Measurements from ENCODE around the gene SLC25A11.

The SLC25A11 gene

DNA sequence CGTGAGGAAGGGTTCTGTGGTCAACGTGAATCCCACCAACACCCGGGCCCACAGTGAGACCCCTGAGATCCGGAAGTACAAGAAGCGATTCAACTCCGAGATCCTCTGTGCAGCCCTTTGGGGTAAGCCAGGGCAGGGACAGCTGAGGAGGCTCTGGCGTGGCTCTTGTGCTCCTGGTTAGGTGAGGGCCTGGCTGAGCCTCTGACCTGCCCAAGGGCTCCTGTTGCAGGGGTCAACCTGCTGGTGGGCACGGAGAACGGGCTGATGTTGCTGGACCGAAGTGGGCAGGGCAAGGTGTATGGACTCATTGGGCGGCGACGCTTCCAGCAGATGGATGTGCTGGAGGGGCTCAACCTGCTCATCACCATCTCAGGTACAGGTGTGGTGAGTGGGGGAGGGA, 44.7 kb downstream of the SLC25A11 start:
- DNase-seq = no peak

DNA sequence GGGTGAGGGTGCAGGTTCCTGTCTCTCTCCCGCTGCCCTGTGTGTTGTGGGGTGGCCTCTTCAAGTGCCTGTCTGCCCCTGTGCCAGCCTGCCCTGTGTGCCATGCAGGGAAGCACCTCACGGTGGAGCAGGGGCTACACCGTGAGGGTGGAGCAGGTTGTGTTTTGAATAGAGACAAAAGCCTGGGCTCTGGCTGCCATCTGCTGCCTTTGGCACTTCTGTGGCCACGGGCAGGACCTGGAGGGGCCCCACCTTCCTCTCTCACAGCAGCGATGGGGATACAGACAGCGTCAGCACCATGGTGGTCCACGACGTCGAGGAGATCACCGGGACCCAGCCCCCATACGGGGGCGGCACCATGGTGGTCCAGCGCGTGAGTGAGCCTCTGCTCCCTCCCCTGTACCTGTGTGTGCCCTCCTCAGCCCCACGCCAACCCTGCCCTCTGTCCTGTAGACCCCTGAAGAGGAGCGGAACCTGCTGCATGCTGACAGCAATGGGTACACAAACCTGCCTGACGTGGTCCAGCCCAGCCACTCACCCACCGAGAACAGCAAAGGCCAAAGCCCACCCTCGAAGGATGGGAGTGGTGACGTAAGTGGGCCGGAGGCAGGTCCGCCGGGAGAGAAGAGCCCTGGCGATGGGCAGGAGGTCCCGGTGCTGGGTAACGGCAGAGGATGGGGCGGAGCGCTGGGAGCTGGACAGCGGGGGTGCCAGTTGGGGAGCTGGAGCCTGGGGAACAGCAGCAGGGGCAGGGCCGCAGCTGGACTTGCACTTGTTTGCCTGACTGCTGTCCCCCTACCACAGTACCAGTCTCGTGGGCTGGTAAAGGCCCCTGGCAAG, 45.9 kb downstream of the SLC25A11 start:
- DNase-seq = no peak

- no peak for DNase-seq
Measured at GRCh38 chr17:4893272-4893671, 46.6 kb downstream of the SLC25A11 start.

DNA sequence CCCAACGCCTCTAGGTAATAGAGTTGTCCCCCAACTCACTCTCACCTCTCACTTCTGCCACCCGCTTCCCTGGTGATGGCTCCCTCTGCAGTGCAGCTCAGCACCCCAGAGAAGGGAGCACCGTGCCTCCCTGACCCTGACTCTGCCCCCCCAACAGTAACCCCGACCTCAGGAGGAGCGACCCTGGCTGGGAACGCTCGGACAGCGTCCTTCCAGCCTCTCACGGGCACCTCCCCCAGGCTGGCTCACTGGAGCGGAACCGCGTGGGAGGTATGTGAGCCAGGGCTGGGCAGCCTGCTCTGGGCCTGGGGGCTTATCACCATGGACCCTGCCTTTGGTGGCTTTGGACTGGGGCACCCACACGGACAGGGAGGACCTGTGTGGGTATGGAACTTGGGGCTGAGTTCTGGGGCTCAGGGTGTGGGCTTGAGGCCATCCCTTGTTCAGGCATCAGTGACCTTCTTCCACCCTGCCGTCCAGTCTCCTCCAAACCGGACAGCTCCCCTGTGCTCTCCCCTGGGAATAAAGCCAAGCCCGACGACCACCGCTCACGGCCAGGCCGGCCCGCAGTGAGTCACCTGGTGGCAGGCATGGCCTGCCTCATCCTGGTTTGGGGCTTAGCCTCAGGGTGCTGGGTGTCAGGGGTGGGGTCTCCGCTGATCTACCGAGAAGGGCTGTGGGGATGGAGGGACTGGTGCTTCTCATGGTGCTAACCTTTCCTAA, 47.2 kb downstream of the SLC25A11 start:
- DNase-seq = no peak

GRCh38 chr17:4891411-4892410, 48.1 kb downstream of the SLC25A11 start:
- no peak for DNase-seq

- DNase-seq = no peak
Measured at GRCh38 chr17:4887581-4887980, 52.3 kb downstream of the SLC25A11 start.

All from fibroblast of skin of abdomen (primary cell).